OCI-LY1 (cell line): ENCODE measurements around the gene PTPN12.

ENCODE experiments used
- H2AFZ ChIP-seq: fragments of 200-600 bp; sonication (generic), shearing (Covaris generic); 2 replicates; pipeline ENCODE4 v1.6.0; 2014; ENCODE audit warnings: antibody characterized with exemption, mild to moderate bottlenecking, low read length
- H3F3A ChIP-seq: fragments of 200-600 bp; sonication (generic), shearing (Covaris generic); 2 replicates; pipeline ENCODE4 v1.6.0; 2014; ENCODE audit warnings: mild to moderate bottlenecking, antibody characterized with exemption, low read length, moderate library complexity; ENCODE audit not compliant: insufficient read depth
- H3K27ac ChIP-seq: fragments of 200-600 bp; sonication (generic); 2 replicates; pipeline ENCODE4 v1.5.1; 2014; ENCODE audit warnings: low read length, mixed run types, mild to moderate bottlenecking, low read depth; ENCODE audit not compliant: poor library complexity, severe bottlenecking
- H3K27me3 ChIP-seq: fragments of 200-600 bp; sonication (generic); 2 replicates; pipeline ENCODE4 v1.6.0; 2014; ENCODE audit warnings: antibody characterized with exemption, mild to moderate bottlenecking, low read length, moderate library complexity; ENCODE audit not compliant: insufficient read depth
- H3K36me3 ChIP-seq: fragments of 200-600 bp; sonication (generic); 2 replicates; pipeline ENCODE4 v1.6.1; 2014; ENCODE audit warnings: mild to moderate bottlenecking, antibody characterized with exemption, low read length, moderate library complexity, mixed read lengths; ENCODE audit not compliant: insufficient read depth
- H3K4me1 ChIP-seq: fragments of 200-600 bp; sonication (generic); 2 replicates; pipeline ENCODE4 v1.5.1; 2014; ENCODE audit warnings: mild to moderate bottlenecking, low read length, moderate library complexity; ENCODE audit not compliant: insufficient read depth, severe bottlenecking
- H3K4me2 ChIP-seq: fragments of 200-600 bp; sonication (generic), shearing (Covaris generic); 2 replicates; pipeline ENCODE4 v1.6.1; 2014; ENCODE audit warnings: low read length
- H3K4me3 ChIP-seq: fragments of 200-600 bp; sonication (generic); 2 replicates; pipeline ENCODE4 v1.5.1; 2014; ENCODE audit warnings: low read length, low read depth, mild to moderate bottlenecking, mixed read lengths; ENCODE audit not compliant: poor library complexity, severe bottlenecking
- H3K79me2 ChIP-seq: fragments of 200-600 bp; shearing (Covaris generic); 2 replicates; pipeline ENCODE4 v1.6.1; 2016; ENCODE audit warnings: mixed run types, low read length, mixed read lengths; ENCODE audit not compliant: insufficient read depth
- H3K9ac ChIP-seq: fragments of 200-600 bp; sonication (generic), shearing (Covaris generic); 2 replicates; pipeline ENCODE4 v1.6.1; 2014; ENCODE audit warnings: mild to moderate bottlenecking, low read length, mixed read lengths
- H3K9me2 ChIP-seq: fragments of 200-600 bp; sonication (generic), shearing (Covaris generic); 2 replicates; pipeline ENCODE4 v1.6.1; 2014; ENCODE audit warnings: low read depth, mild to moderate bottlenecking, low read length, mixed read lengths
- H3K9me3 ChIP-seq: fragments of 200-600 bp; shearing (Covaris generic); 2 replicates; pipeline ENCODE4 v1.6.1; 2014; ENCODE audit warnings: low read length, mixed read lengths
- H4K20me1 ChIP-seq: fragments of 200-600 bp; sonication (generic), shearing (Covaris generic); 2 replicates; pipeline ENCODE4 v1.6.0; 2016; ENCODE audit warnings: mild to moderate bottlenecking, low read length; ENCODE audit not compliant: insufficient read depth
- CTCF ChIP-seq: fragments of 200-600 bp; sonication (generic), shearing (Covaris generic); IDR thresholded peaks from 2 replicates; pipeline ENCODE4 v1.5.1; 2017; ENCODE audit warnings: mild to moderate bottlenecking, antibody characterized with exemption, low read length, moderate library complexity, mixed read lengths
- EZH2 ChIP-seq: fragments of 200-600 bp; sonication (generic), shearing (Covaris generic); IDR thresholded peaks from 2 replicates; pipeline ENCODE4 v1.8.0; 2017; ENCODE audit warnings: borderline replicate concordance, mixed run types, mild to moderate bottlenecking, antibody characterized with exemption, low read length, moderate library complexity, mixed read lengths

PTPN12 gene

DNA sequence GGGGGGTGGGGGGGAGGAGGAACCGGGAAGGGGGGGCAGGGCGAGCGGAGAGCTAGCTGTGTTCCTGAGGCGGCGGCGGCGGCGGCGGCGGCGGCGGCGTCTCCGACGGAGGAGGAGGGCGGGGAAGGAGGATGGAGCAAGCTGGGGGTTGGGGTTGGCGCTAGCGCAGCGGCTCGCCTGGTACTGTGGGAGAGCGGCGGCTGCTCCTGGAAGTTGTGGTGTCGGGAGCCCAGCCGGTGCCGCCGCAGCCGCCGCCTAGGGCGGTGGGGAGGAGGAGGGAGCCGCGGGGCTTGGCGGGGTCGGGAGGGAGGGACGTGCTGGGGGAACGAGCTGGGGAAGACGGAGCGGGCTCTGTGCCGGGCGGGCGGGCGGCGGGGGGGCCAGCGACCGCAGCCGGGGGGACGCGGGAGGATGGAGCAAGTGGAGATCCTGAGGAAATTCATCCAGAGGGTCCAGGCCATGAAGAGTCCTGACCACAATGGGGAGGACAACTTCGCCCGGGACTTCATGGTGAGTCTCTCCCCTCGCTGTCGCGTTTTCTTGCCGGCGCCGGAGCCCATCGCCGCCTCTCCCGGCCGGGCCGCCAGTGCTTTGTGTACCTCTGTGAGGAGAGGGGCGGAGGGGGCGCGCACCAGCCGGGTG is at the start of gene PTPN12:
Gene PTPN12, plus strand, starts transcription at position 160 of the 642 bp plus-strand sequence. Its CDS starts 252 bp downstream, at position 412.
- H3F3A ChIP-seq: peaks cover 5% of the 10 kb centered on the region; the same call in 1 of the 2 replicates
- H3K4me3 ChIP-seq: peak within 1 kb of the TSS; percentile 75
- TF ChIP-seq EZH2: no peak
- no peaks in the 10 kb centered on the region for H3K9me2 ChIP-seq
- peak within 1 kb of the TSS; percentile 73 for H3K9ac ChIP-seq
- no peaks in the 10 kb centered on the region for H3K36me3 ChIP-seq
- peaks cover 18% of the 10 kb centered on the region for H3K4me1 ChIP-seq
- H3K4me2 ChIP-seq: peak within 1 kb of the TSS; percentile 98
- H3K27me3 ChIP-seq: no peaks in the 10 kb centered on the region
- no peaks in the 10 kb centered on the region for H4K20me1 ChIP-seq
- peak within 1 kb of the TSS; percentile 20 for H3K27ac ChIP-seq
- H3K79me2 ChIP-seq: no peaks in the 10 kb centered on the region
- H2AFZ ChIP-seq: peak within 1 kb of the TSS; percentile 8
- no peaks in the 10 kb centered on the region for H3K9me3 ChIP-seq

GRCh38 chr7:77488986-77489385 is 48.1 kb upstream of the PTPN12 start:
- H3K4me3 ChIP-seq: no peak overlapping the region
- TF ChIP-seq EZH2 (no peak), CTCF (no peak)
- H2AFZ ChIP-seq: no peak overlapping the region
- H3K27me3 ChIP-seq: no peaks in the 10 kb centered on the region; the same call in 1 of the 2 replicates
- no peaks in the 10 kb centered on the region for H3K4me1 ChIP-seq
- no peaks in the 10 kb centered on the region for H3K79me2 ChIP-seq
- H3K27ac ChIP-seq: no peak overlapping the region
- no peaks in the 10 kb centered on the region for H3K9me2 ChIP-seq
- no peak overlapping the region for H3K9ac ChIP-seq
- H4K20me1 ChIP-seq: no peaks in the 10 kb centered on the region
- no peaks in the 10 kb centered on the region for H3F3A ChIP-seq
- H3K36me3 ChIP-seq: no peaks in the 10 kb centered on the region
- no peak overlapping the region for H3K4me2 ChIP-seq
- peaks cover 1% of the 10 kb centered on the region; the same call in 1 of the 2 replicates for H3K9me3 ChIP-seq

- H3K4me2 ChIP-seq: no peak overlapping the region
- H3K27me3 ChIP-seq: no peaks in the 10 kb centered on the region; the same call in 1 of the 2 replicates
- H3K9ac ChIP-seq: no peak overlapping the region
- no peak overlapping the region for H2AFZ ChIP-seq
- no peak overlapping the region for H3K27ac ChIP-seq
- no peak for TF ChIP-seq CTCF
- TF ChIP-seq EZH2: no peak
- no peaks in the 10 kb centered on the region for H3K79me2 ChIP-seq
- no peaks in the 10 kb centered on the region; the same call in none of the 2 replicates for H3K9me2 ChIP-seq
- no peaks in the 10 kb centered on the region for H4K20me1 ChIP-seq
- H3K9me3 ChIP-seq: peaks cover 6% of the 10 kb centered on the region
- no peaks in the 10 kb centered on the region for H3F3A ChIP-seq
- no peaks in the 10 kb centered on the region for H3K36me3 ChIP-seq
- H3K4me3 ChIP-seq: no peak overlapping the region
- no peaks in the 10 kb centered on the region for H3K4me1 ChIP-seq
Observed at GRCh38 chr7:77497079-77497478, 40.0 kb upstream of the PTPN12 start.
